GM23248 (cell line): ENCODE results near the gene KIF12.

Experiments used
- EZH2 ChIP-seq: fragments of 200-600 bp; sonication (generic); IDR thresholded peaks from 2 replicates; pipeline ENCODE4 v1.6.1; 2018; ENCODE audit warnings: antibody characterized with exemption, mild to moderate bottlenecking; ENCODE audit not compliant: insufficient read depth, poor library complexity, severe bottlenecking
- EZH2phosphoT487 ChIP-seq: fragments of 200-600 bp; sonication (generic); IDR thresholded peaks from 2 replicates; pipeline ENCODE4 v1.6.1; 2018; ENCODE audit warnings: antibody characterized with exemption, moderate library complexity, mild to moderate bottlenecking, low read depth; ENCODE audit not compliant: insufficient read depth

GRCh38 chr9:114076237-114077161 lies 22.6 kb downstream of the KIF12 start:
- TF ChIP-seq EZH2 (no peak), EZH2phosphoT487 (no peak)
